ENCODE results near the gene TWF1. TPM values are rescaled to one million over a fixed set of nuclear protein-coding genes. Genes with fewer than 3 reads are reported as not detected.
"Not testable (repeated sequence)": the region's sequence is repeated elsewhere in the genome, so short reads cannot be mapped to it uniquely, and the experiment has no call there.

The TWF1 gene
- total and polyA plus RNA-seq, 9 of the 15 experiments (the other 6 are each of a cell fraction or from before 2014, with no cell fraction given), result 10.3 to 29.4 (median 23.4) TPM

DNA sequence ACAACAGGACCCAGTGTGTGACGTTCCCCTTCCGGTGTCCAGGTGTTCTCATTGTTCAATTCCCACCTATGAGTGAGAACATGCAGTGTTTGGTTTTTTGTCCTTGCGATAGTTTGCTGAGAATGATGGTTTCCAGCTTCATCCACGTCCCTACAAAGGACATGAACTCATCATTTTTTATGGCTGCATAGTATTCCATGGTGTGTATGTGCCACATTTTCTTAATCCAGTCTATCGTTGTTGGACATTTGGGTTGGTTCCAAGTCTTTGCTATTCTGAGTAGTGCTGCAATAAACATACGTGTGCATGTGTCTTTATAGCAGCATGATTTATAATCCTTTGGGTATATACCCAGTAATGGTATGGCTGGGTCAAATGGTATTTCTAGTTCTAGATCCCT lies 54.8 kb downstream of the TWF1 start:
- Histone ChIP-seq H3K79me2 (ENCODE audit: control insufficient read depth, insufficient read depth, low read length) (peaks cover 50% of the 10 kb centered on the region), H3K36me3 (ENCODE audit: control insufficient read depth, insufficient read depth, low read length) (peaks cover 56% of the 10 kb centered on the region)
- CTCF ChIA-PET (ENCODE audit: low intra/inter-chr PET ratio); H4K20me1 ChIP-seq (replicated peaks; ENCODE audit: control insufficient read depth, insufficient read depth, low read length); H3K9me3 ChIP-seq (replicated peaks; ENCODE audit: control insufficient read depth, insufficient read depth, low read depth, low read length); H3K4me1 ChIP-seq (replicated peaks in 1 of 2; ENCODE audit: control insufficient read depth in 2 of 2, insufficient read depth in 2 of 2, low read length in 2 of 2); POLR2A ChIA-PET; H3K4me3 ChIP-seq; H3K9ac ChIP-seq (ENCODE audit: insufficient read depth in 1 of 2, low read depth in 2 of 2, low read length in 2 of 2); BruUV-seq (replicated peaks); H3K4me2 ChIP-seq (ENCODE audit: insufficient read depth, low read length); intact Hi-C loops (cut with micrococcal nuclease); ATAC-seq; H3K9me1 ChIP-seq (ENCODE audit: control insufficient read depth, insufficient read depth, low read length); FAIRE-seq; H2AFZ ChIP-seq (ENCODE audit: low read depth, low read length); DNase-seq (ENCODE audit: extremely low read depth in 1 of 4, low spot score in 3 of 4); H3K27ac ChIP-seq (ENCODE audit: extremely low read depth, low read depth, low read length); in situ Hi-C loops (cut with MboI); H3K27me3 ChIP-seq (ENCODE audit: control insufficient read depth in 2 of 2, insufficient read depth in 2 of 2, low read length in 2 of 2): not testable (repeated sequence)
- WGBS (ENCODE audit: insufficient coverage, low coverage, missing lambda C conversion rate), result 100% methylated on average over 2 of the region's 6 CpGs
- TF ChIP-seq ZNF146 (CRISPR knock-in tag; IDR thresholded peaks at IDR 0.05; ENCODE audit: unreplicated experiment), result peak; percentile 9

DNA sequence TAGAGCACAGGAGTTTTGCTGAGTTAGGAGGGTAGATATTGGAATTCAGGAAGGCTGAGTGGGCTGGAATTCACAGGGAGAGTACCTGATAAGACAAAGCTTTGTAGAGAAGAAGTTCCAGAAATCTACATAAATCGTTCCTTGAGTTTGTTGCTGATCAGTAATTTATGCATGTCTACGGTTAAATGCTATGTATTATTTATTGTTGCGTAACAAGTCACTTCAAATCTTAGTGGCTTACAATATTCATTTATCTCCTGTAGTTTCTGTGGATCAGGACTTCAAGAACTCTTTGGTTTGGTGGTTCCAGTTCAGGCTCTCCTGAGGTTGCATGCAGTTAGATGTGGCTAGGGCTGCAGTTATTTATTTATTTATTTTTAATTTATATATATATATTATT lies 55.3 kb downstream of the TWF1 start:
- TF ChIP-seq, protein P1, sequence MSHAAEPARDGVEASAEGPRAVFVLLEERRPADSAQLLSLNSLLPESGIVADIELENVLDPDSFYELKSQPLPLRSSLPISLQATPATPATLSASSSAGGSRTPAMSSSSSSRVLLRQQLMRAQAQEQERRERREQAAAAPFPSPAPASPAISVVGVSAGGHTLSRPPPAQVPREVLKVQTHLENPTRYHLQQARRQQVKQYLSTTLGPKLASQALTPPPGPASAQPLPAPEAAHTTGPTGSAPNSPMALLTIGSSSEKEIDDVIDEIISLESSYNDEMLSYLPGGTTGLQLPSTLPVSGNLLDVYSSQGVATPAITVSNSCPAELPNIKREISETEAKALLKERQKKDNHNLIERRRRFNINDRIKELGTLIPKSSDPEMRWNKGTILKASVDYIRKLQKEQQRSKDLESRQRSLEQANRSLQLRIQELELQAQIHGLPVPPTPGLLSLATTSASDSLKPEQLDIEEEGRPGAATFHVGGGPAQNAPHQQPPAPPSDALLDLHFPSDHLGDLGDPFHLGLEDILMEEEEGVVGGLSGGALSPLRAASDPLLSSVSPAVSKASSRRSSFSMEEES (CRISPR knock-in tag; IDR thresholded peaks at IDR 0.05), result no peak
- no peak for TF ChIP-seq ZNF668 (CRISPR knock-in tag; IDR thresholded peaks at IDR 0.05)
- TF ChIP-seq, protein P2, sequence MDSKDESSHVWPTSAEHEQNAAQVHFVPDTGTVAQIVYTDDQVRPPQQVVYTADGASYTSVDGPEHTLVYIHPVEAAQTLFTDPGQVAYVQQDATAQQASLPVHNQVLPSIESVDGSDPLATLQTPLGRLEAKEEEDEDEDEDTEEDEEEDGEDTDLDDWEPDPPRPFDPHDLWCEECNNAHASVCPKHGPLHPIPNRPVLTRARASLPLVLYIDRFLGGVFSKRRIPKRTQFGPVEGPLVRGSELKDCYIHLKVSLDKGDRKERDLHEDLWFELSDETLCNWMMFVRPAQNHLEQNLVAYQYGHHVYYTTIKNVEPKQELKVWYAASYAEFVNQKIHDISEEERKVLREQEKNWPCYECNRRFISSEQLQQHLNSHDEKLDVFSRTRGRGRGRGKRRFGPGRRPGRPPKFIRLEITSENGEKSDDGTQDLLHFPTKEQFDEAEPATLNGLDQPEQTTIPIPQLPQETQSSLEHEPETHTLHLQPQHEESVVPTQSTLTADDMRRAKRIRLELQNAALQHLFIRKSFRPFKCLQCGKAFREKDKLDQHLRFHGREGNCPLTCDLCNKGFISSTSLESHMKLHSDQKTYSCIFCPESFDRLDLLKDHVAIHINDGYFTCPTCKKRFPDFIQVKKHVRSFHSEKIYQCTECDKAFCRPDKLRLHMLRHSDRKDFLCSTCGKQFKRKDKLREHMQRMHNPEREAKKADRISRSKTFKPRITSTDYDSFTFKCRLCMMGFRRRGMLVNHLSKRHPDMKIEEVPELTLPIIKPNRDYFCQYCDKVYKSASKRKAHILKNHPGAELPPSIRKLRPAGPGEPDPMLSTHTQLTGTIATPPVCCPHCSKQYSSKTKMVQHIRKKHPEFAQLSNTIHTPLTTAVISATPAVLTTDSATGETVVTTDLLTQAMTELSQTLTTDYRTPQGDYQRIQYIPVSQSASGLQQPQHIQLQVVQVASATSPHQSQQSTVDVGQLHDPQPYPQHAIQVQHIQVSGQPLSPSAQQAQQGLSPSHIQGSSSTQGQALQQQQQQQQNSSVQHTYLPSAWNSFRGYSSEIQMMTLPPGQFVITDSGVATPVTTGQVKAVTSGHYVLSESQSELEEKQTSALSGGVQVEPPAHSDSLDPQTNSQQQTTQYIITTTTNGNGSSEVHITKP (IDR thresholded peaks at IDR 0.05; ENCODE audit: partially characterized antibody), result no peak
- TF ChIP-seq CEBPB (tag; IDR thresholded peaks at IDR 0.05), result peak; percentile 78
- no peak for TF ChIP-seq KDM5B (IDR thresholded peaks at IDR 0.05; ENCODE audit: insufficient replicate concordance, low read depth, low read length)
- no peak for TF ChIP-seq MTA3 (IDR thresholded peaks at IDR 0.05; ENCODE audit: borderline replicate concordance)
- no peak for TF ChIP-seq MBD2 (IDR thresholded peaks at IDR 0.05; ENCODE audit: borderline replicate concordance, low read depth)
- TF ChIP-seq CEBPG (CRISPR knock-in tag; IDR thresholded peaks at IDR 0.05), result no peak
- peak; percentile 37 to 67; a peak in 3 of 4 replicates for TF ChIP-seq CEBPG (tag; conservative IDR thresholded peaks at IDR 0.05 in 1 of 2, IDR thresholded peaks at IDR 0.05 in 1 of 2)
- no peak for TF ChIP-seq TEAD4 (IDR thresholded peaks at IDR 0.05; ENCODE audit: low read length)
- TF ChIP-seq TEAD4 (CRISPR knock-in tag; IDR thresholded peaks at IDR 0.05; ENCODE audit: borderline replicate concordance), result no peak
- Histone ChIP-seq H3K27ac (ENCODE audit: extremely low read depth, low read depth, low read length) (0 out of 3 replicates have a peak overlapping the region, but pooled peaks have one; percentile 15), H3K79me2 (ENCODE audit: control insufficient read depth, insufficient read depth, low read length) (peaks cover 44% of the 10 kb centered on the region), H3K9ac (ENCODE audit: insufficient read depth in 1 of 2, low read depth in 2 of 2, low read length in 2 of 2) (no peak overlapping the region), H3K27me3 (ENCODE audit: control insufficient read depth in 2 of 2, insufficient read depth in 2 of 2, low read length in 2 of 2) (no peaks in the 10 kb centered on the region), H3K4me2 (ENCODE audit: insufficient read depth, low read length) (no peak overlapping the region), H3K9me3 (replicated peaks; ENCODE audit: control insufficient read depth, insufficient read depth, low read depth, low read length) (peaks cover 5% of the 10 kb centered on the region; the same call in 1 of the 2 replicates), H4K20me1 (replicated peaks; ENCODE audit: control insufficient read depth, insufficient read depth, low read length) (no peaks in the 10 kb centered on the region), H2AFZ (ENCODE audit: low read depth, low read length) (no peak overlapping the region), H3K4me1 (replicated peaks in 1 of 2; ENCODE audit: control insufficient read depth in 2 of 2, insufficient read depth in 2 of 2, low read length in 2 of 2) (no peaks in the 10 kb centered on the region; a peak in 2 of 5 replicates), H3K36me3 (ENCODE audit: control insufficient read depth, insufficient read depth, low read length) (peaks cover 57% of the 10 kb centered on the region), H3K4me3 (no peak overlapping the region), H3K9me1 (ENCODE audit: control insufficient read depth, insufficient read depth, low read length) (no peaks in the 10 kb centered on the region)
- intact Hi-C loops (cut with micrococcal nuclease) (no loop called here), in situ Hi-C loops (cut with MboI) (no loop called here)
- no TSS peak for BruUV-seq (replicated peaks)
- FAIRE-seq, result peak; percentile 37
- WGBS (ENCODE audit: insufficient coverage, low coverage, missing lambda C conversion rate), result 87% methylated on average over 3 of the region's 3 CpGs
- POLR2A ChIA-PET, result no interaction called here
- ATAC-seq, result no peak
- CTCF ChIA-PET (ENCODE audit: low intra/inter-chr PET ratio), result no interaction called here
- DNase-seq (ENCODE audit: extremely low read depth in 1 of 4, low spot score in 3 of 4), result no peak
